HG02840 (cell line): ENCODE data around the gene LEMD1.
"Not testable (repeated sequence)": the region's sequence is repeated elsewhere in the genome, so short reads cannot be mapped to it uniquely, and the experiment has no call there.

Source experiments
- ATAC-seq: cut with Tn5 transposase; IDR thresholded peaks from one replicate; pipeline ENCODE4 v1.9.1; 2021; ENCODE audit warnings: mild to moderate bottlenecking, moderate library complexity, moderate number of reproducible peaks; ENCODE audit not compliant: unreplicated experiment, low FRiP score

LEMD1 gene

DNA sequence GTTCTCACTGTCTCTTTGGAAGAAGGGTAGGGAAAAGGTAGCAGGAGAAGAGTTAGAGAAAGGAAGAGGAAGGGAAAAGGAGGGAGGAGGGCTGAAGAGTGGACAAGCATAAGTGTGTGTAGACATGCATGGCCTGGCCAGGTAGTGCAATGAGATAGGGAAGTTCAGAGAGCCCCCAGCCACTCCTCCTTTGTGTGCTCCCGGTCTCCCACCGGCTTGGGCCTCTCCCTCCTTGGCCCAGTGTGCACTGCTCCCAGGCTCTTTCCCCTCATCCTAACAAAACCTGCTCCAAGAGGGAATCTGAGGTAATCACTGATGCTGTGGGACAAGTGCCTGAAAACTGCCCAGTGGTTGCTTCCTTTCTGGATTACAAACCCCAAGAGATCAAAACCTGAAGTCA lies 10.3 kb upstream of the LEMD1 start:
- no peak for ATAC-seq

DNA sequence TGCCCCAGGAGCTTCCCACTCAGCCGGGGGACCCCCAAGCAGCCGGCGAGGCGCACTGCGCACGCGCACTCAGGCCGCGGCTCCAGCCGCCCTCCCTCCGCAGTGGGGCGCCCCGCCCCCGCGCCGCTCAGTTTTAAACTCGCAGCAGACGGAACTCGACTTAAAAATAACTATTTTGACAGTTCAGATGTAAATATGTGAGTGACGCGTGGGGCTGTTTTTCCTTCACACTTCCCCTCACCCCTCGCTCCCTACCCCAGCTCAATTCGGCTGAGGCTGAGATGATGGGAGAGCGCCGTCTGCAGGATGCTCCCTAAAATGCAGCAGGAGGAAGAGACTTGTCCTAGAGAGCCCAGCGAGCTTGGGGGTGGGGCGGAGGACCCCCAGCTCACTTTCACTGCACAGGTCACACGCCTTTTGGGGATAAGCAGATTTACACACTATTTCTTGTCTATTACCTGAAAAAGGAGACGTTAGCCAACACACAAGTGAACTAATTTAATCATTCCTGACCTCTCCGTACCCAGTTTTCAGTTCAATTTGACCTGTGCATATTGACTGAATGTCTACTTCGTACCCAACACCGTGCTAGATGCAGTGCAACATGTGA lies 8.9 kb upstream of the LEMD1 start:
- no peak for ATAC-seq

DNA sequence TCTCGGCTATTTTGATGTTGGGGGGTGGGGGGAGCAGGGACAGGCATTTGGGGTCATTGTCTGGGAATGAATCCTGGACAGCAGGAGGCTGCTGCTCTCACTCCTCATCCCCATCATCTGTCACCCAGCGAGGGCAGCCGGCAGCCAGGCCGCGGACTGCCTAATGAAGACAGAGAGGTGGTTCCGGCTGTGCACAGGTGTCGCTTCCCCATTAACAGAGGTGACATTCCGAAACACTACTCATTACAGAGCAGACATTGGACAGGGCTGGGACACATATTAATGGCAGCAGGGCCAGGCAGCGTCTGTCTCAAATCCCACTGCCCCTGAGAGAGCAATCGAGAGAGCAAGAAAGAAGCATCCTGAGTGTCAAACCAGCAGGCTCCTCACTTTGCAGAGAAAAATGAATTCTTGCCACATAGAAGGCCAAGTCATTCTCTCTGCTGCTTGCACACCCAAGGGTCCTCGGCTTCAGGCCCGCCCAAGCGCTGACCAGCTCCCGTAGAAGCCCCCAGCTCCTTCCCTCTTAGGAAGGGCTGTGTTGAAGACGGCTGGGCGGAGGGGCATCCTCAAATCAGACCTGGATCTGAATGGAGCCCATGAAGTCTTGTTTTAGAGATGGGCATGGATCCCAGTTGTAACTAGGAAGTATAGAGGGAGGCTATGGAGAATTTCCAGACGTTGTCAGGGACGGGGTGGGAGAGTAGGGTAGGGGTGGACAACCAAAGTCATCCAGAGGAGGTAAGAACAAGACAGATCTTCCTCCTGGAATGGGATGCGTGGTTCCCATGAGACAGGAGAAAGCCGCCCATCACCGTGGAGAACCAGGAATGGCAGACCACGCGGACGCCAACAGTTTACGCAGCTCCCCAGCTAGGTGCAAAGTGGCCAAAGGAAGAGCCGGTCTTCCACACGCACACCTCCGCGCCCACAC lies 8.2 kb upstream of the LEMD1 start:
- no peak for ATAC-seq

DNA sequence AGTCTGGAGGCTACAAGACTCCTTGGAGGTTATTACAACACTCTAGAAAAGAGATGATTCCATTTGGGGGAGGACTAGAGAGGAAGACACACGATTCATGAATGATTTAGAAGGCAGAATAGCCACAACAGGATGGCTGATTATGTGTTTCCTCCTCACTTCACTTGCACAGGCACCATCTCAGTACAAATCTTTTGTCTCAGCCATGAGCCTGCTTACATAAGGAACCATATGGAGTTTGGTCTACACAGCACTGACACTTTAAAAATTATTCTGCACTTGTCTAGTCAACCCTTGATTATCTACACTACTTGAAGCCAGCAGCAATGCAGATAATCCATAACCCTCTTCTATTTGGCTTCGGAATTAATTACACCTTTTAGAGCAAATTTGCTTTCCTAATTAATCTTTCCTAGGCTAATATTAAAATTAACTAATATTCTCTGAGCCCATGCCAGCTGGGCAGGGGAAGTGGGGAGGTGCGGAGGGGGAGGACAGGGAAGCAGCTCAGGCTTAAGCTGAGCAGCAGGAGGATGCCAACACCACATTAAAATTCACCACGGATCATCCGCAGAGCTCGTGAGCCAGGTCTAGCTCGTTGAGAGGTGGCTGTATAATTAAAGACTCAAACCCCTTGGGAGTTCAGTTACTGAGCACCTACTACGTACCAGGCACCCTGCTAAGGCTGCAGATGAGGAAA lies 3.2 kb upstream of the LEMD1 start:
- ATAC-seq, result no peak

DNA sequence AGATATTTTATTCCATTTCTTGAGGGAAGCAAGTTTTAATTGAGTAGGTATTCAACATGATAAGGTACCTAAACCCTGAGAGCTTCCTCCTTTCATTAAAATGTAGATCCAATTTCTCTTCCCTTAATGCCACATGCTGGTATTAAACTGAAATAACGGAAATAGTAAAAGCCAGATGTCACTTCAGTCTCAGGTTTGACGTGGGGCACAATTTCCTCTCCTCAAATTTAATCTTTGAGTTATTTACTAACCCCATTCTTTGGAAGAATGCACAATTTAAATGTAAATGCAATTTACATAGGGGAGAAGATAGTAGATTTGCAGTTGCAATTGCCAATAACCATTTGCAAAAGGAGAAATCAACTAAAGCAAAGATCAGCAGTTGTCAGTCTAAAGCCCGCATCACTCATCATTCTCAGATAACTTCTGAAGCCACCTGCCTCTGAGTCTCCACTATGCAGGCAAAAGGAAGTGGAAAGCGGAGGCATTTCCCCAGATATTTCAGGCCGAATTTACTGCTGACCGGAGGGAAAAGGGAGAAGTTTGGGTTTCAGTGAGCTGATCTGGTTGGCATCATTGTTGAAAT lies 2.1 kb upstream of the LEMD1 start:
- no peak for ATAC-seq

DNA sequence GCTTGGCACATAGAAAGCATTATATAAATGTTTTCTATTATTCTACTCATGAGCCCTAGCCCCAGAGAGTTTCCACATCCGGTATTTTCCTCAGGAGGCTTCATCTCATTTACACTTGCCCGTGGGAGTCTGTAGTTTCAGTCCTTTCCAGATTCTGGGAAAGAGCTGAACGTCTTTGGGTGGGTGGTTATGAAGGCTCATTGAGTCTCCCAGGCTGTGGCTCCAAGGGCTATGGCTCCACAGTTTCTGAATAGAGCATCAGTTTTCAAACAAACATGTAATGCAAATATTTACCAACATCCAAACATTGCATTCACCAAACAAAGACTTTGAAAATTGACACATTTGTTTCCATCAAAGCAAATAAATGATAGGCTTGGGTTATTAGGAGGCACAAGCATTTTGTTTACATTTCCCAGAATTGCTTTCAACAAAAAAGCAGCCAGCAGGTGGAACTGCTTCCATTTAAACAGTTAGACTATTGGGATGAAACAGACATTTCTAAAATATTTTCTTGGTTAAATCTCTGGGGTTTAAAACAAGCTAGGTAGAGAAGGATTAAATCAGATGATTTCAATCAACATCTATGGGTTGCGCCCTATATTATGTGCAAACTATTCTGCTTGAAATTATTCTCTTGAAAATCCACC lies 1.3 kb upstream of the LEMD1 start:
- no peak for ATAC-seq

DNA sequence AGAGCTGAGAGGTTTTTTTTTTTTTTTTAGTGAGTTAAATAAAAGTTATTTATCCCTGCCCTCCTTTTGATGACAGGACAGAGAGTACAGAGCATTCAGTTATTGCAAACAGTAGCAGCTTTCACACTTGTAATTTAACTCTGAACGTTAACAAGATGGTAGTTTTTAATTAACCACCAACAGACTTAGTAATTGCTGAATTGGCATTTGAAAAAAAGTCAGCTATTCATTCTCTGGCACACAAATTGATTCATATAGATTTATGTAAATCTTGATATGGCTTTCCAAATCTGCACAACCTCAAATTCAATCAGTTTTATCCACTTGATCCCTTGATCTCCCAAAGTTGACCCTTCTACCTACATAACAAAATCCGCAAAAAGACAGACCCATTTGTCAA lies 918 bp downstream of the LEMD1 start:
- no peak for ATAC-seq

DNA sequence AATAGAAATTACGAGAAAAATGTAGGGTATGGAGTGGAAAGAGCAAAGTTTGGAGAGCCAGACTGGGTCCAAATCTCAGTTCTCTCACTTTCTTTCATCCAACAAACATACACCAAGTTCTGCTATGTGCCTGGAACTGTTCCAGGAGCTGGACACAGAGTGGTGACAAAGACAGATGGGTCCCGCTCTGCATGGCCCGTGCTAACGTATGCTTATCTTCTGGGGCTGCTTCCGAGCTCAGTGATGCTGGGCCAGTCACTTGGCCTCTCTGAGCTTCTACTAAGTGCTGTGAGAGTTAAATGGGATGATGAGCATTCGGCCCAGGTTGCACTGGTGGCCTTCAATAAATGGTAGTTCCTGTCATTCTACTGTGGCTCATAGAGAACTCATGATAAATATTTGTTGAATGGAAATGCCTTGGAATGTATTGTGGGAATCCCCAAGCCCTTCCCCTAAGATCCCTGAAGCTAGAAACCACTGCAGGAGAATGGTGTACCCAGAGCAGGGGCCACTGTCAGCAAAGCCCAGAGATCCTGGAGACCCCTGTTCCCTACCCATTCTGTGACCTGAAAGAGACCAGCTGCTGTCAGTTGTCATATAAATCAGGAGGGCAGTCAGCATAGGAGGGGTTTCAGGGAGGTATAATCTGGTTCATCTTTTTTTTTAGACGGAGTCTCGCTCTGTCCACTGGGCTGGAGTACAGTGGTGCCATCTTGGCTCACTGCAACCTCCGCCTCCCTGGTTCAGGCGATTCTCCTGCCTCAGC lies 3.8 kb downstream of the LEMD1 start:
- ATAC-seq, result no peak

DNA sequence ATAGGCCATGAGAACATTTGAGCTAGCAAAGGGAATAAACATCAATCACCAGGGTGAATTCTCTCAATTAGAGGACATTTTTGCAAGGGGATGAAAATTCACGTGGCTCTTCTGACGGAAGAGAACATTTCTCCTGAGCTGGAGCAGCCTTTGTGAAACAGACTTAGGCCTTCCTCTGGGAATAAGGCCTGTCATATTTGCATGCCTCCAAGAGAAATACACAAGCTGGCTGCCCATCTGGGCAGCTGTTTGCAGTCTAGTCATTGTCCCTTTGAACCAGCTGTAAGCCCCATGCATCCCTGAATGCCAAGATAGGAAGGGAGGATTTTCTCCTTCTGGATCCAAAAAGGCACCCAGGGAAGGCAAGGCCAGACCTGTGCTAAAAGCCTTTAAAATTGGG lies 5.5 kb downstream of the LEMD1 start:
- ATAC-seq, result no peak

DNA sequence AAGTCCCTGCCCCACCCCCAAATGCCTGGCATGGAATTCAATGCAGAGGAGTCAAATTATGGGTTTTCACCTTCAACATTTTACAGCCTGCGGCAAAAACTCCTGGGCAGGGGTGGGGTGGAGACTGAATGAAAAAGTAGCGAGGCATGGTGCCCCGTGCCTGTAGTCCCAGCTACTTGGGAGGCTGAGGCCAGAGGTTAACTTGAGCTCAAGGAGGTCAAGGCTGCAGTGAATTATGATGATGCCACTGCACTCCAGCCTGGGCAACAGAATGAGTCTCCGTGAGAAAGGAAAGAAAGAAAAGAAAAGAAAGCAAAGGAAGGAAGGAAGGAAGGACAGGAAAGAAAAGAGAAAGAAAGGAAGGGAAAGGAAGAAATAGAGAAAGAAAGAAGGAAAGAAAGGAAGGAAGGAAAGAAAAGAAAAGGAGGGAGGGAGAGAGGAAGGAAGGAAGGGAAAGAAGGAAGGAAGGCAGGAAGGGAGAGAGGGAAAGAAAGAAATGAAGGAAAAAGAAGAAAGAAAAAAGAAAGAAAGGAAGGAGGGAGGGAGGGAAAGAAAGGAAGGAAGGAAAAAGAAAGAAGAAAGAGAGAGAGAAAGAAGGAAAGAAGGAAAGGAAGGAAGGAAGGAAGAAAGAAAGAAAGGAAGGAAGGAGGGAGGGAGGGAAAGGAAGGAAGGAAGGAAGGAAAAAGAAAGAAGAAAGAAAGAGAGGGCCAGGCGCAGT lies 11.1 kb downstream of the LEMD1 start:
- no peak for ATAC-seq

DNA sequence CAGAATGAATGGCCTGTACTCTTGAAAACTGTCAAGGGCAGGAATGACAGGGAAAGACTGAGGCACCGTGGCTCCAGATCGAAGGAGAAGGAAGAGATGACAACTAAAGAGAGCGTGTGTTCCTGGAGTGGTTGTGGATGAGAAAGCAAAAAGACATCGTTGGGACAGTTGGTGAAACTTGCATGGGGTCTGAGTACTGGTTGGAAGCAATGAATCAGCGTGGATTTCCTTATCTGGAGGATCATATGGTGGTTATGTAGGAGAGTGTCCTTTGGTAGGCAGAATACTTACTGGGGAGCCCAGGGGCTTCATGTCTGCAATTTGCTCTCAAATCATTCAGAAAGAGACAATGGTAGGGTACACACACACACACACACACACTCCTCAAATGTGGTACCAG lies 13.9 kb downstream of the LEMD1 start:
- no peak for ATAC-seq

DNA sequence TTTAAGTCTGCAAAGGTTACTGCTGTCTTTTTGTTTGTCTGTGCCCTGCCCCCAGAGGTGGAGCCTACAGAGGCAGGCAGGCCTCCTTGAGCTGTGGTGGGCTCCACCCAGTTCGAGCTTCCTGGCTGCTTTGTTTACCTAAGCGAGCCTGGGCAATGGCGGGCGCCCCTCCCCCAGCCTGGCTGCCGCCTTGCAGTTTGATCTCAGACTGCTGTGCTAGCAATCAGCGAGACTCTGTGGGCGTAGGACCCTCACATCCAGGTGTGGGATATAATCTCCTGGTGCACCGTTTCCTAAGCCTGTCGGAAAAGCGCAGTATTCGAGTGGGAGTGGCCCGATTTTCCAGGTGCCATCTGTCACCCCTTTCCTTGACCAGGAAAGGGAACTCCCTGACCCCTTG lies 15.6 kb downstream of the LEMD1 start:
- ATAC-seq, result not testable (repeated sequence)

DNA sequence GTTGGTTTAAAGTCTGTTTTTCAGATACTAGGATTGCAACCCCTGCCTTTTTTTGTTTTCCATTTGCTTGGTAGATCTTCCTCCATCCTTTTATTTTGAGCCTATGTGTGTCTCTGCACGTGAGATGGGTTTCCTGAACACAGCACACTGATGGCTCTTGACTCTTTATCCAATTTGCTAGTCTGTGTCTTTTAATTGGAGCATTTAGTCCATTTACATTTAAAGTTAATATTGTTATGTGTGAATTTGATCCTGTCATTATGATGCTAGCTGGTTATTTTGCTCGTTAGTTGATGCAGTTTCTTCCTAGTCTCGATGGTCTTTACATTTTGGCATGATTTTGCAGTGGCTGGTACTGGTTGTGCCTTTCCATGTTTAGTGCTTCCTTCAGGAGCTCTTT lies 17.4 kb downstream of the LEMD1 start:
- not testable (repeated sequence) for ATAC-seq

DNA sequence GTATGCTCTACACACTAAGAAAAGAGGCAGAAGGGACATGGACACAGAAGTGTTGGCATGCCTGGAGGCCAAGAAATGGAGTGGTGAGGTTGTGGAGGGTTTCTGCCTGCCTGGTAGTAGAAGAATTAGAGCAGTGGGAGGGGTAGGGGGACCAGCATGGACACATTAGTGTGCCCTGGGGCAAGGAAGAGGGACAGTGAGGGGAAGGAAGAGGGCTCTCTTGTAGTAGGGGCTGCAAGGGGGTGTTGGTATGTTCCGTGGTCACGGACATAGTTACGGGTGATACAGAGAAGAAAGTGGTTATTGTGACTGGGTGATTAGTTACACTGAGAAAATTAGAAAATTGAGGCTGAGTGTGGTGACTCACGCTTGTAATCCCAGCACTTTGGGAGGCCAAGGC lies 23.3 kb downstream of the LEMD1 start:
- no peak for ATAC-seq

DNA sequence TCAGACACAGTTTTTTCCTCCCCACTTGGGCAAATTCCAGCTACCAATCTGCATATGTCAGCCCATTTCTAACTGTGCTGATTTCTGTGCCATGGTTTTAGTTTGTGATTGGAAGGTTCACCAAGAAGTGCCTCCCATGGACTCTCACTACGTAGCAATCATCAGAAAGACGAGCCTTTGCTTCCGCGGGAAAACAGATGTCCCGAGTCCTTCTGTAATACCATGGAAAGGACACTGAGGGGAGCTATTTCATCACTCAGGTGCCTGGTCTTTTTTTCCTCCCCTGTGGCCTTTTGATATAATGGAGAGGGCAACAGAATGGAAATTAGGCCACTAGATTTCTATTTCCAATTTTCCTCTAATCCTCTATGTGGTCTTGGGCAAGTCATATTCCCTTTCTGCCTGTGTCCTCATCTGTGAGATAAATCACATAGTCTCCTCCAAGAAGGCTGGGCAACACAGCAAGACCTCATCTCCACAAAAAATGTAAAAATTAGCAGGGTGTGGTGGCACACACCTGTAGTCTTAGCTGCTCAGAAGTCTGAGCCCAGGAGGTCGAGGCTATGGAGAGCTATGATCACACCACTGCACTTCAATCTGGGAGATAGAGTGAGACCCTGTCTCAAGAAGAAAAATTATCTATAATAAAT lies 24.8 kb downstream of the LEMD1 start:
- ATAC-seq, result no peak

DNA sequence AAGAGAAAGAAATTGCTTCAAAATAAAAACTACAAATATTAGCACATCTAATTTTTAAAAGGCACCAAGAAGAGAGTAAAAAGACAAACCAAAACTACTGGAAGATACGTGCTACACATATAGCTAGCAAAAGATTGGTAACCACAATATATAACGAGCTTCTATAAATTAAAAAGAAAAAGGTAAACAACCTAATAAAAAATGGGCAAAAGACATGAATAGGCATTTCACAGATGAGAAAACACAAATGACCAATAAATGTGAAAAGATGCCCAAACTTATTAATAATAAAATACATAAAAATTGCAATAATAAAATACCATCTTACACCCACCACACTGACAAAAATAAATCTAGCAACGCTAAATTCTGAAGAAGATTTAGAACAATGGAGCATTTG lies 26.2 kb downstream of the LEMD1 start:
- no peak for ATAC-seq

DNA sequence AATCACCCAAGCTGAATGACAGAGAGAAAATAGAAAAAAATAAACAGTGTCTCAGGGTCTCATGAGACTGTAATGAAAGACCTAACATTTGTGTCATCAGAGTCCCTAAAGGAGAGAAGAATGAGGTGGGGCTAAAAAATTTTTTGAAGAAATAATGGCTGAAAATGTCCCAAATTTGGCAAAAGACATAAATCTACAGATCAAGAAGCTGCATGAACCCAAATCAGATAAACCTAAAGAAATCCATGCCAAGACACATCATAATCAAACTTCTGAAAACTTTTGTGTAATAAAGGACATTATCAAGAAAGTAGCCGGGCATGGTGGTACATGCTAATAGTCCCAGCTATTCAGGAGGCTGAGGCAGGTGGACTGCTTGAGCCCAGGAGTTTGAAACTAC lies 29.2 kb downstream of the LEMD1 start:
- ATAC-seq, result no peak

DNA sequence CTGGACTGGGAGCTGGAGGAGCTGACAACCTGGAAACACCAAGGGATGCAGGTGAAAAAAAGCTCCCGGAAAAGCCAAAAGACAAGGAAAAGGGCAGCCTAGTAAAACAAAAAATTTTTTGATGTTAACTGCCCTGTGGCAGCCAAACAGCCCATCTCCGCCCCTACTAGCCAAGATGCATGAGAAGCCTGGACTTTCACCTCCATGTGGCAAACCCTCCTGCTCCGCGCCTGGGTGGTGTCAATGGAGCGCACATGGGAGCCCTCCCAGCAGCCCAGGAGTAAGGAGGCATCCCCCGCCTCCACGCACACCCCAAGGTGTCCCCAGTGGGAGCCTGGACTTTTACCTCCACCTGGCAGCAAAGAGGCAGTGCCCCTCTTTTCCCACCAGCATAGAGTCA lies 30.5 kb downstream of the LEMD1 start:
- no peak for ATAC-seq

DNA sequence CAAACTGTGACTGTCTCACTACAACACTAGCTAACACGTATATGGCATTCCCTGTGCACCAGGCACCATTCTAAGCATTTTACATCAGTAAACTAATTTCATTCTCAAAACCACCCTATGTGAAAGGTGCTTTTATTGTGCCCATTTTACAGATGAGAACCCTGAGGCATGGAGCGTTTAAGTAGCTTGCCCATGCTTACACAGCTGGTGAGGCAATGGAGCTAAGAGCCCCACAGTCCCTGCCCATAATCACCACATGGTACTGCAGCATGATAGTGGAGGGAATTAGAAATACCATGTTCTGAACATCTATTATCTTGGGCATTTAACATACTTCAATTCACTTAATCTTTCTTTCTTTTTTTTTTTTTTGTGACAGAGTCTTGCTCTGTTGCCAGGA lies 34.0 kb downstream of the LEMD1 start:
- ATAC-seq, result no peak
